ENCODE measurements around the gene GPR156.
"Not testable (repeated sequence)": the region's sequence is repeated elsewhere in the genome, so short reads cannot be mapped to it uniquely, and the experiment has no call there.

Gene GPR156

DNA sequence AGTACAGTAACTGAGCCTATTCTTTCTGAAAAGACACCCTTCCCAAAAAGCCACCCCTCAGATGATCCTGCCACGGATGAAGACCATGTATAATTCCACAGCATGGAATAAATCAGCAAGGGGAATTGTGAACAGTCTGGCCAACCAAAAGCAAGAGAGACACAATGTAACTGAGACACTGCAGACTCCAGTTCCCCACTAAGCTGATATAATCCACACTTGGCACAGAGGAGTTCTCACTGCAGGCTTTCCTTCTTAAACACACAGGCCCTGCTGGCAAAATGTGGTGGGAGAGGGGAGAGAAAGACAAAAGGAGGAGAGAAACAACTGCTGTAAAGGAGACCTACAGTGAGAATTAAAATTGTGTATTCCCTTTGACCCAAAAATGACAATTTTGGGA lies 12.7 kb downstream of the GPR156 start:
- no peak for DNase-seq

DNA sequence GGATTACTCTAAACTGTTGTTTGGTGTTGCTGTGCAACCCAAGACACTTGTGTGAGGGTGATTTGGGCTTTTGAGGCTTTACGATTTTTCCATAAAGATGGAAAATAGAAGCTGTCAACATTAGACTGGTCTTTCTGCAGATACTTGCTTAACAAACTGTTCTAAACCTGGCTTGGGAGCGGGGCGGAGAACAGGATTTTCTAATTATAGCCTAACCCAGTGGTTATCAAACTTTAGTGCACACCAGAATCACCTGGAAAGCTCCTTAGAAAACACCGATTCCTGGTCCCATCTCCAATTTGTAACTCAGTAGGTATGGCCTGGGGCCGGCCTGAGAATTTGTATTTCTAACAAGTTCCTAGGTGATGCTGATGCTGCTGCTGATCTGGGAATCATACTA lies 19.0 kb downstream of the GPR156 start:
- DNase-seq: no peak

DNA sequence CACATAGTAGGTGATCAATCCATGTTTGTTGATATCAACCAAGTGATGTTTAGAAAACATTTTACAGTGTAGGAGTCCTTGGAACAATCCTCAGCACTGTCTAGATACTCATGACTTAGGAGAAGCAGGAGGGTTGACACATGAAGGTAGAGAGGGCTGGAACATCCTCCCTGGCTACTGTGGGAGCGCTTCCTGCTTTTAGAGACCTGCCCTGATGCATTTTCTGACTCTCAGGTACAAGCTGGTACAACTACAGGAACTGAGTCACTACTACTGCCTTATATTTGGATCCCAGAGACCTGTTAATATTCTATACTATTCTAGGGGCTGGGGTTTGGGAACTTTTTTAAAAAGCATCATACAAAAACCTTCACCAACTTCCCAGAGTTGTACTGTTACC lies 20.1 kb downstream of the GPR156 start:
- DNase-seq: no peak

DNA sequence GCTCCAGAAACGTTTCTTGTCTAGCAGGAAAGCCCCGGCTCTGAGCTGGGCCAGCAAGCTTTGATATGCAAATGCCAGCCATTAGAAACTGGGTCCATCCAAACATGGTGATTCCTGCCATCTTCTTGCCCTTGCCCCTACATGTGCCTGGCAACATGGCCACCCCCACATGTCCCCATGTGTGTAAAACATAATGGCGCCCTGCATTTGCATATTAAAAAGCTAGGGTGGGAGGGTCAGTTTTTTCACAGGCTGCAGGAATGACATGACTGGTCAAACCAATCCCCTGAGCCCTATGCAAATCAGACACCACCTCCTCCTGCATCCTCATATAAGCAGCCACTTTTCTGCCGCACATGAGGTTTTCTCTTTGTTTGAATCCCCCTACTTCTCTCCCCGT lies 21.2 kb downstream of the GPR156 start:
- DNase-seq: no peak

DNA sequence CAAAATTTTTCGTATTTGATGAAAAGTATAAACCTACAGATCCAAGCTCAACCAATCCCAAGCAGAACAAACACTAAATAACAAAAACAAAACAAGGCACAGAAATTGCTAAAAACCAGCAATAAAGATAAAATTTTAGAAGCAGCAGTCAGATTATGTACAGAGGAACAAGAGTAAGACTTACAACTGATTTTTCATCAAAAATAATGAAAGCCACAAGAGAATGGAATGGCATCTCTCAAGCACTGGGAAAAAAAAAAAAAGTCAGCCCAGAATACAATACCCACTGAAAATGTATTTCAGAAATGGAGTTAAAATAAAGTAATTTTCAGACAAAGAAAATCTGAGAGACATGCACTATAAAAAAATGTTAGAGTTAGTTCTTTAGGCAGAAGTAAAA lies 27.0 kb downstream of the GPR156 start:
- DNase-seq: no peak

DNA sequence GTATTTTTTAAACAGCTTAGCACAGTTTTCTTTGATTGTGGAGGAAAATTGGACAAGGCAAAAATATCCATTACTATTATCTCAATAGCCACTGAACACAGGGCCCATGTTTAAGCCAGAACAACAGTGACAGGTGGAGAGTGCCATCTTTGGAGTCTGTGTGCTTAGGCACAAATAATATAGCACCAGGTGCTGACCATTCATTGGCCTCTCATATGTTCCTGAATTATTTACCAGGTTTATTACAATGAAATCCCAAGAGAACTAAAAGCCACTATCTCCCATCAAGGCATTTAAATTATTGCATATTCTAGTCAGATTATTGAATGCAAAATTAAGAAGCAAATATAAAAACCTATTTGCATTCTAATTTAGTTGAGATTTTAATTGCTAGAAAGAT lies 39.6 kb downstream of the GPR156 start:
- peak; percentile 4 for DNase-seq

DNA sequence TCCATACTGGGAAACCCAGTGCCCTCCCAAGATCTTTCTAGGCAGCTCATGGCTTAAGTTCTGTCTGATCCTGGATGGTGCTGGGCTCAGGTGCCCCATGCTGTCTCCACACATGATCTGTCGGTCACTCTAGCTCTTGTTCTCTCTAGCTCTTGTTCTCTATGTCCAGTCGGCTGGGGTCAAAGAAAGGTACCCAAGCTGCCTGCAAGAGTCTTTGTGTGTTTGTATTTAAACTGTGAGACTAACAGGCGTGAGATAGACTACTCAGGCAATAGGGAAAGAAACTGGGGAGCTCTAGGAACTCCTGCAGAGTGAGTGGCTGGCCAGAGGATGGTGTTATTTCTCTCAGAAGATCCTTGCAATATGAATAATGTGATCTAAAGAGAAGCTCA lies 40.2 kb downstream of the GPR156 start:
- DNase-seq: no peak

DNA sequence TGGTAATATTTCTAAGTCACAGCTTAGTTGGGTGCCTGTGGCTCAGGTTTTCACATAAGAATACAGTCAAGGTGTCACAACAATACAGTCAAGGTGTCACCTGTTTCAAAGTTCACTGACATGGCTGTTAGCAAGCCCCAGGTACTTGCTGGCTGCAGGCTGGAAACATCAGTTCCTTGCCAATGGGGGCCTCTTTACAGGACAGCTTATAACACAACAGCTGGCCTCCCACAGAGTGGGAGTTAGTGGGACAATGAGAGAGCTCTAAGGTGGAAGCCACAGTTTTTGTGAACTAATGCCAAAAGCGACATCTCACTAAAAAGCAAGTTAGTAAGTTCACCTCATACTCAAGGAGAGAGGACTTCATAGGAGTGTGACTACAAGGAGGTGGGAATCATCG lies 45.4 kb downstream of the GPR156 start:
- no peak for DNase-seq

DNA sequence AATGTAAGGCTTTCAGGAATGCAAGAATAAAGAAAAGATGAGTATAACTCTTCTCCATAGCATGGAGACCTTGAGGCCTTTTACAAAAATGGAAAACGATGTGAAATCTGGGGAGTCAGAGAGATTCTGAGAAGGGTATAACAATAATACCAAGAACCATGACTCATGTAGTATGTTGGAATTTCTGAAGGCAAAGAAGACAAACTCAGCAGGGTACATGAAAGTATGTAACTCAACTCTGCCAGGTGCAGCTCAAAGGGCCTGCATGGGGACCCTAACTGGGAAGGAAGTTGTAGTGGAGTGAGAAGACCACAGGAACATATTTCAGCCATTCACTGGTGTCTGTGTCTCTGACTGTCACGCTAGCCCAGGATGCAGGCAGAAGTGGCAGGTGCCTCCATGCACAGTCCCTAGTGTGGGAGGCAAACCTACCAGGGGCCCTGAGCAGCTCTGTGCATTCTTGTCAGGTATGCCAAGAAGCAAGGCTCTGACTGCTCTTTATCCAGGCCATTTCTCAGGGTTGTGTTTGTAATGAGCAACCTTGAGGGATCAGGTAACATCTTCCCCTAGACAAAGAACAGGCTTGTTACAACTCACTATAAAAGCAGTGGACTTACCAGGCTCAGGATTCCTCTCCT lies 57.2 kb downstream of the GPR156 start:
- DNase-seq: no peak

DNA sequence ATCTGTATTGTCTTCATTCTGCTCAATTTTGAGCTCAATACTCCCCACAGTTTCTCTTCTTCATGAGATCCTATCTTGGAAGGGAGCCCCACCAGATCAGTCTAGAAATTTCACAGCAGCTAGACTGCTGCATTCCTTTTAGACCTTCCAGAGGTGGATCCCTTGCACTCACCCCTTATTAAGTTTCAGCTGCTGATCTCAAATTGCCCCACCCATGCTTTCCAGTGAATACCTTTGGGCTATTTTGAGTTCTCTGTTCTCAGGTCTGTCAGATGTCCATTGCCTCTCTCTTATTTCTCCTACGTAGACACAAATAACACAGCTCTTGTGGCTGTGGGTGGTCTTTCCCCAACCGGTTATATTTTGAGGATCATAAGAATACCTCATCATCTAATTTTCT lies 60.8 kb downstream of the GPR156 start:
- DNase-seq: no peak

DNA sequence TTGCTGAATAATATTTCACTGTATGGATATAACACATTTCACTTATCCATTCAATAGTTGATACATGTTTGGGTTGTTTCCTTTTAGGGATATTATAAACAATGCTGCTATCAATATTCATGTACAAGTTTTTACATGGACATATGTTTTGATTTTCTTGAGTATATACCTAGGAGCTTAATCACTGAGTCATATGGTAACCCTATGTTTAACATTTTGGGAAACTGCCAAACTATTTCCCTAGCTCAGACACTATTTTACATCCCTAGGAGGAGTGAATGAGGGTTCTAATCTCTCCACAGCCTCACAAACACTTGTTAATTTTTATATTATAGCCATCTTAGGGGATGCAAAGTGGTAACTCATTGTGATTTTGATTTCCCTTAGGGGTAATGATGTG lies 66.0 kb downstream of the GPR156 start:
- peak; percentile 4 for DNase-seq

DNA sequence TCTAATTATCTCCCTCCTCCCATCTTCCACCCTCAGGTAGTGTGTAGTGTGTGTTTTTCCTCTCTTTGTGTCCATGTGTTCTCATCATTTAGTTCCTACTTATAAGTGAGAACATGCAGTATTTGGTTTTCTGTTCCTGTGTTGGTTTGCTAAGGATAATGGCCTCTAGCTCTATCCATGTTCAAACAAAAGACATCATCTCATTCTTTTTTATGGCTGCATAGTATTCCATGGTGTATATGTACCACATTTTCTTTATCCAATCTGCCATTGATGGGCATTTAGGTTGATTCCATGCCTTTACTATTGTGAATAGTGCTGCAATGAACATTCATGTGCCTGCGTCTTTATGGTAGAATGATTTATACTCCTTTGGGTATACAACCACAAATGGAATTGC lies 68.4 kb downstream of the GPR156 start:
- not testable (repeated sequence) for DNase-seq

DNA sequence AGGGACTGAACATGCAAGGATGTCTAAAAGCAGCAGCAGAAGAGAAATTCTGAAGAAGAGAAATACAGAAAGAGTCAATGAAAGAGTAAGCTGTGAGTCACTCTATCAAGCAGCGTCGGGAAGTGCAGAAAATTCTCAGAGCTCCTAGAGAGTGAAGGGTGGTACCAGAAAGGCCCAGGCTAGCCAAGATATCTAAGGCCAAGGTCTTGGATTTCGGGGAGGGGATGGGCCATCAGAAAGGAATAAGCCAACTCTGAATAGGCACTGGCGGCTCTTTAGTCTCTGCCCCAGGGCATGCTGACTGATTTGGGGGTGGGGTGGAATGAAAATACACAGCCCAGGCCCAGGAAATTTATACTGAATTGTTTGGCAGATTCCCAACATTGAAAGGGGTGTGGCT lies 70.8 kb downstream of the GPR156 start:
- peak; percentile 55 for DNase-seq

DNA sequence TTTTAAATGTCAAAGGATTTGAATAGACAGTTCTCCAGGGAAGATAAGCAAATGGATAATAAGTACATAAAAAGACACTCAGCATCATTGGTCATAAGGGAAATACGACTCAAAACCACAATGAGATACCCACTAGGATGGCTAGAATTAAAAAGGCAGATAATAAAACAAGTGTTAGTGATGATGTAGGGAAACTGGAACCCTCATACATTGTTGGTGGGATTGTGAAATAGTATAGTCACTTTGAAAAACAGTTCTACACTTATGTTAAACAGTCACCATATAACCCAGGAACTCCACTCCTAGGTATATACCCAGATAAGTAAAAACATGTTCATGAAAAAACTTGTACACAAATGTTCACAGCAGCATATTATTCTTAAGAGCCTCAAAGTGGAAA lies 72.5 kb downstream of the GPR156 start:
- DNase-seq: no peak

DNA sequence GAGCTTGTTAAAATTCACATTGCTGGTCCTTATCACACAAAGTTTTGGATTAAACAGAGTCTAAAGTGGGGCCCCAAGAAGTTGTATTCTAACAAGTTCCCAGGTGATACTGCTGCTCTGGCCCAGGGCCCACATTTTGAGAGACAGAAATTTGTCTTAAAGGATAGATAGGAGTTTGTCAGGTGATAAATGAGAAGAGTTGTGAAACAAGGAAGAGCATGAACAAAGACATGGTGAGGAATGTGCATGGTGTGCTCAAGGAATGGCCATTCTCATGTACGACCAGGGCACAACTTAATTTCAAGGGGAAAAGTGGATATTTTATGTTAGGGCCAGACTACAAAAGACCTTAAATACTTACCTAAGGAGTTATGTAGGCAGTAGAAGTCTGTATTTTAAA lies 75.6 kb downstream of the GPR156 start:
- DNase-seq: no peak

DNA sequence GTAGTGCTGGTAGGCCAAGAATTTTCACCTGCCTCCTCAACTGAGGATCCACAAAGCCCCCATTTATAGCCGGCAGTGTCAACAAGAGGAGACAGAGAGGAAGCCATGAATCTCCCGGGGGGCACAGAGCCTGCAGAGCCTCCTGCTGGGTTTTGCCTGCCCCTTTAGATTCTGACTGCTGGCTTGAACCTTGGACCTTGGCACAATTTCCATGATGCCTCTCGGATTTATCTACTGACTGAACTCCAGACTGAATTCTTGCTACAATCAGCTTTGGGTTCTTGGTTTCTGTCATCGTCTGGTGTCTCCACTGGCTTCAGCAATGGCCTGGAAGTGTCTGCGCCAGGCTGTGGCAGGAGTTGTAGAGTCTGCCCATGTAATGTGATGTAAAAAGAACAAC lies 80.7 kb downstream of the GPR156 start:
- no peak for DNase-seq

DNA sequence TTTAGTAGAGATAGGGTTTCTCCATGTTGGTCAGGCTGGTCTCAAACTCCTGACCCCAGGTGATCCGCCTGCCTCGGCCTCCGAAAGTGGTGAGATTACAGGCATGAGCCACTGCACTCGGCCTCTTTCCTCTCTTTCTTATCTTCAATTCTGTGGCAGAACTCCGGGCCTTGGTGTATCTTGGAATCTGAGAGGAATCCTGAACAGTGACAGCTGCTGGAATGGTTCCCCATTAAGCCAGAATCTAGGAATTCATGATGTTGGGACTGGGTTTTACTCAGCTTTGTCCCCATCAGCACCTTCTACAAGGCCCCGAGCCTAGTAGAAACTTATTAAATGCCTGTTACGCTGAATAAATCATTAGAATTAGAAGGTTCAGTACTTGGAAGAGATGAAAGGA lies 81.4 kb downstream of the GPR156 start:
- no peak for DNase-seq

DNA sequence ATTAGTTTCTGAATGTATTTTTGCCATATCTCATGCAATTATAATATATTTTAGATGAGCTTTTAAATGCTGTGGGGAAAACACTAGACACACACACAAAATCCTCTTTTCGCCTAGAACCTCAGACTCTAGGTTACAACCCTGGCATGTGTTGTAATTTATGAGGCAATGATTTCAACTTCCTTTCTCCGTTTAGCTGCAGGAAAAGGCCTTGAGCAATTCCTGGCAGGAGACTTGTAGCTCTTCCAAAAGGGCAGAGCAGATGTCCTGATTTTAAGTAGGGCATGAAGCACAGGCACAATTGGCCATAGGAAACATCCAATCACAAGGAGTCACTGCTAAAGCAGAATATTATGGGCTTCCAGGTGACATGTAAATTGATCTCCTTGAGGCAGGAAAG lies 82.0 kb downstream of the GPR156 start:
- DNase-seq: peak; percentile 85

DNA sequence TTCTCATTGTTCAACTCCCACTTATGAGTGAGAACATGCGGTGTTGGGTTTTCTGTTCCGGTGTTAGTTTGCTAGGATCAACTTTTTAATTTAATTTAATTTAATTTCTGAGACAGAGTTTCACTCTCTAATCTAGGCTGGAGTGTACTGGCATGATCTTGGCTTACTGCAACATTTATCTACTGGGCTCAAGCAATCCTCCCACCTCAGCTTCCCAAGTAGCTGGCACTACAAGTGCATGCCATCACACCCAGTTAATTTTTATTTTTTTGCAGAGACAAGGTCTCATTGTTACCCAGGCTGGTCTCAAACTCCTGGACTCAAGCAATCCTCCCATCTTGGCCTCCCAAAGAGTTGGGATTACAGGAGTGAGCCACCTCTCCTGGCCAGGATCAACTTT lies 82.7 kb downstream of the GPR156 start:
- no peak for DNase-seq

DNA sequence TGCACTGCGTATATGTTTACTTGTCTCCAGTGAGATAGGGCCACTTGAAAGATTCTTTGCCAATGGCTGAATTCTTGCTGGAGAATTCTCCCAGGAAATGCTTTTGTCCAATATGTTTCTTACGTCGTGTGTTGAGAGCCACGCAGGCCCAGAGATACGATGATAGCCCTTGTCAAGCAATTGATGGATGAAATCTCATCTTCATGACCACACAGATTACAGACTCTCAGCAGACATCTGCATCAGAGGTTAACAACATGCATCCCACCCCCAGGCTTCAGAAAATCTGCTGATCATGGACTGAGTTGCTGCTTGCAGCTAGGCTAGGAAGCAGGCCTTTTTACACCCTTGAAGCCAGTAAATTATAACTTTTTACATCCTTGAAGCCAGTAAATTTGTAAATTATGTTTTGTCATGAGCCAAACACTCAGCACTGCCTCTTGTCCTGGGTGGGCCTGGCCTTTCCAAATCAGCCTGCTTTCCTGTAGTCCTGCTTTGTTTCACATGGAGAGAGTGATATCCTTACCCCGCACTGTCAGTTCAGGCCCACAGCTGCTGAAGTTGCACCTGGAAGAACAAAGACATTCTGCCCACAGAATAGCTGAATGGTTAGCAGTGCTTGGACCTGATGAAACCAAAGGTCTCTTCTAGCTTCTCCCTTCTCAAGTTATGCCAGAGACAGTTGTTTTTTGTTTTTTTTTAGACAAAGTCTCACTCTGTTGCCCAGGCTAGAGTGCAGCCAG lies 84.4 kb downstream of the GPR156 start:
- no peak for DNase-seq

DNA sequence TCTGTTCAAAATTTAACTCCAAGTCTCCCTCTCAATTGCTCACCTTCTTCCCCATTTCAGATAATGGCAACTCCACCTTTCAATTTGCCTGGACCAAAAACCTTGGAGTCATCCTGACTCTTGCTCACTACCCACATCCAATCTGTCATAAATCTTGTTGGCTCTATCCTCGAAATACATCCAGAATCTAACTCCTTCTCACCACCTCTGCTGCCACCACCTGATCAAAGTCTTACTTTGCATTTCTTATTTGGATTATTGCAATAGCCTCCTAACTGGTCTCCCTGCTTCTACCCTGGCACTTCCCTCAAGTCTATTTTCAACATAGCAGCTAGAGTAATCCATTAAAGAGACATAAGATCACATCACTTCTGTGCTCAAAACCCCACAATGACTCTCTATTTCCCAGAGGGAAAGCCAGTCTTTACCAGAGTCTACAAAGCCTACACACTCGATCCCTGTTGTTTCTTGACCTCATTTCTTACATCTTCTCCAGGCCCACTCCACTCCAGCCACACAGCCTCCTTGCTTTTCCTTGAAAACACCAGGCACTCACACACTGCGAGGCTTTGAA lies 86.6 kb downstream of the GPR156 start:
- DNase-seq: peak; percentile 36

DNA sequence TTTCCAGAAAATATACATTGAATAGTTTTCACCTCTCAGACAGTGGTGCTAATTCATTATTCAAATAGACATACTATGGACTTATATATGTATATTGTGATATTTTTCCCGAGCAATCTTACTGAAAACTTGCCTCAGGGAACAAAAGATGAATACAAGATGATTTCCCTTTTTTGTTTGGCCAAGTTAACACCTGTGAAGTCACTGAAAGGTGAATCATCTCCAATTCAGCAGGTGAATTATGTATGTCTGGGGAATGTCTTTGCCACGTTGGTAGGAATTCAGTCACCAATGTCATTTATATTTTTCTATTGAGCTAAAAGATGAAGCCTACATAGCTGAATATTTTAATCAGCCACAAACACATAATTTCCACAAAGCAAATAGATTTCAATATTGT lies 88.2 kb downstream of the GPR156 start:
- DNase-seq: no peak

DNA sequence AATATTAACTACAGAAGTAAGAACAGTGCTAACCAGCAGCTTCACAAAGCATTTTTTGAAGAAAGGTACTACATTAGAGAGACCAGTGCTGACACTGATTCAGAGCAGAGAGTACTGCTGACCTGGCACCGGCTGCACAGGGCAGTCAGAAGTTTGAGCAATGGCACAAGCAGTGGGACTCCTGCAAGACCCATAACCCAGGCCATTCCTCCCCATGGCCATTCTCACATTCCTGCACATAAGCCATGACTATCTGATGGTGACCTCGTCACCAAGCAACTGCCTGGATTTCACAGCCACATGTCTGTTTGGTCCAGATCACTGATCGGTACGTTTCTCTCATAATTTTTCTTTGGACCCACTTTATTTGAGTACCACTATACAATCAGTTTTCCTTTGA lies 88.7 kb downstream of the GPR156 start:
- DNase-seq: no peak

DNA sequence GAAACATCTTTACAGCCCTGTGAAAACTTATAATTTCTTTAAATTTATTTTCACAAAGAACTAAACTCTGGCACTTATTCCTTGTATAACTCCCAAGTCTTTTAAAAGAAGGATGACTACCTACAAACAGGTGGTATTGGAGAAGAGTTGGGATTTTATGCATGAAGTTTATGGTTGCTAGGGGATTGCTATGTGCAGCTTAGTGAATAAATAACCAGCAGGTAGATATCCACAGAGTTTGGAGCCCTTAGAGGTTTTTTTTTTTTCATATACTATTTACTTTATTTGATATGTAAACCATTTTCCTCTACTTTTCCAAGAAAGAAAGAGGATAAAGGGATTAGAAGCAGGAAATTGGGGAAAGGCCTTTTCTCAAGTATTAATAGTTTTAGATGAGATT lies 91.5 kb downstream of the GPR156 start:
- no peak for DNase-seq

DNA sequence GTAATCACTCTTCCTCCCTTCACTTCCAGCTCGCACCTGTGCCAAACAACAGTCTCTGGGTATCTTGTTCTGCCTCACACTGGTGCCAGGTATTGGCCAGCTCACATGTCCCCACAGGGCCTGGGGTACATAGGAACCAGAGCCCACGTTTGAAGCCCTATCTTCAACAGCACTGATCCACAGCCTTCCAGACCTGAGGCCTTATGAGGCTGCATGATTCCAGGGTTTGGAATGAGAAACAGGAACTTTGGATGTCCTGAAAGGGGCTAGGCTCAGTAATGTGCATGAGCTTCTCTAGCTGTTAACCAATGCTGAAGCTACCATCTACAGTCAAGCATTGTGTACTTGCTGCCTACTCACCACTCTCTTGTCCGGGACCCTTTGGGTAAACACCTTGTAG lies 92.4 kb downstream of the GPR156 start:
- no peak for DNase-seq

Measured in NCI-H2171 treated with DMSO at 0.1 percent for 48 hours (cell line).